GM21515 (cell line): ENCODE measurements around the gene GPR137B.
"Not testable (repeated sequence)": the region's sequence is repeated elsewhere in the genome, so short reads cannot be mapped to it uniquely, and the experiment has no call there.

Source experiments
- ATAC-seq: cut with Tn5 transposase; IDR thresholded peaks from one replicate; pipeline ENCODE4 v1.9.1; 2021; ENCODE audit not compliant: unreplicated experiment

Gene GPR137B

GRCh38 chr1:236142253-236143103 is at the start of gene GPR137B:
GPR137B (plus strand) TSS chr1:236142539; CDS start chr1:236142623, 84 bp downstream.
- peak; percentile 51 for ATAC-seq

- ATAC-seq, result no peak
Observed at GRCh38 chr1:236092899-236093298, 49.4 kb upstream of the GPR137B start.

GRCh38 chr1:236095705-236096520 is 46.4 kb upstream of the GPR137B start:
- no peak for ATAC-seq

GRCh38 chr1:236096660-236097482 is 45.5 kb upstream of the GPR137B start:
- not testable (repeated sequence) for ATAC-seq

- no peak for ATAC-seq
Observed at GRCh38 chr1:236098267-236098666, 44.1 kb upstream of the GPR137B start.

- no peak for ATAC-seq
Observed at GRCh38 chr1:236099355-236099974, 42.9 kb upstream of the GPR137B start.

GRCh38 chr1:236100799-236101198 is 41.5 kb upstream of the GPR137B start:
- ATAC-seq, result no peak

- ATAC-seq, result no peak
Observed at GRCh38 chr1:236101233-236102200, 40.8 kb upstream of the GPR137B start.

GRCh38 chr1:236102611-236103010 is 39.7 kb upstream of the GPR137B start:
- no peak for ATAC-seq

GRCh38 chr1:236103059-236103458 is 39.3 kb upstream of the GPR137B start:
- no peak for ATAC-seq

GRCh38 chr1:236103646-236104218 is 38.6 kb upstream of the GPR137B start:
- ATAC-seq, result peak; percentile 53

GRCh38 chr1:236107121-236107907 is 35.0 kb upstream of the GPR137B start:
- no peak for ATAC-seq

- ATAC-seq, result no peak
Observed at GRCh38 chr1:236108027-236108648, 34.2 kb upstream of the GPR137B start.

GRCh38 chr1:236110137-236110536 is 32.2 kb upstream of the GPR137B start:
- no peak for ATAC-seq

- ATAC-seq, result no peak
Observed at GRCh38 chr1:236111527-236112331, 30.6 kb upstream of the GPR137B start.

GRCh38 chr1:236112332-236112627 is 30.1 kb upstream of the GPR137B start:
- no peak for ATAC-seq

GRCh38 chr1:236113324-236114032 is 28.9 kb upstream of the GPR137B start:
- ATAC-seq, result no peak
